ENCODE data around the gene FADS2.

The FADS2 gene

GRCh38 chr11:61827571-61828378, at the start of gene FADS2:
Gene FADS2 (plus strand): TSS chr11:61828300. CDS start chr11:61828391, 91 bp downstream.
- DNase-seq = peak; percentile 98

GRCh38 chr11:61778357-61778886, 49.7 kb upstream of the FADS2 start:
- no peak for DNase-seq

GRCh38 chr11:61778920-61779650, 49.0 kb upstream of the FADS2 start:
- DNase-seq = no peak

GRCh38 chr11:61779666-61780525, 48.2 kb upstream of the FADS2 start:
- DNase-seq = no peak

- no peak for DNase-seq
These were observed 47.4 kb upstream of the FADS2 start for GRCh38 chr11:61780581-61781162.

GRCh38 chr11:61781585-61781984, 46.5 kb upstream of the FADS2 start:
- no peak for DNase-seq

GRCh38 chr11:61782299-61782698, 45.8 kb upstream of the FADS2 start:
- DNase-seq = no peak

- no peak for DNase-seq
These were observed 45.3 kb upstream of the FADS2 start for GRCh38 chr11:61782841-61783240.

- no peak for DNase-seq
These were observed 44.2 kb upstream of the FADS2 start for GRCh38 chr11:61783717-61784505.

- no peak for DNase-seq
These were observed 43.6 kb upstream of the FADS2 start for GRCh38 chr11:61784506-61784805.

GRCh38 chr11:61785837-61786402, 42.2 kb upstream of the FADS2 start:
- DNase-seq = no peak

GRCh38 chr11:61787928-61788491, 40.1 kb upstream of the FADS2 start:
- peak; percentile 24 for DNase-seq

- no peak for DNase-seq
These were observed 36.3 kb upstream of the FADS2 start for GRCh38 chr11:61791737-61792309.

GRCh38 chr11:61792310-61793082, 35.6 kb upstream of the FADS2 start, which contains the start of the genes FEN1 and TMEM258:
Gene FEN1 (plus strand): TSS chr11:61792911. CDS start chr11:61795362, 2,451 bp downstream.
Gene TMEM258 (minus strand): TSS chr11:61792599. CDS start chr11:61792558, 41 bp downstream.
- DNase-seq = peak; percentile 91

GRCh38 chr11:61793083-61793828, 34.8 kb upstream of the FADS2 start:
- DNase-seq = no peak

GRCh38 chr11:61793829-61794204, 34.3 kb upstream of the FADS2 start:
- no peak for DNase-seq

GRCh38 chr11:61794579-61794978, 33.5 kb upstream of the FADS2 start:
- DNase-seq = no peak

GRCh38 chr11:61795459-61795858, 32.6 kb upstream of the FADS2 start:
- DNase-seq = no peak

Measured in GDM1 (cell line).